ENCODE measurements around the gene ZFP91. TPM values are rescaled to one million over a fixed set of nuclear protein-coding genes. Genes with fewer than 3 reads are reported as not detected.

ZFP91 gene
- total and polyA plus RNA-seq, 2 experiments from 2014 or later: 10.2 to 30.0 TPM

- H2AFZ ChIP-seq: no peak overlapping the region
- H3F3A ChIP-seq (replicated peaks; ENCODE audit: low read depth): no peaks in the 10 kb centered on the region
- no peaks in the 10 kb centered on the region for H3K4me1 ChIP-seq (ENCODE audit: insufficient read depth)
- no peak overlapping the region for H3K27ac ChIP-seq (ENCODE audit: low read depth)
- H3K36me3 ChIP-seq (ENCODE audit: insufficient read depth): no peaks in the 10 kb centered on the region
- TF ChIP-seq REST (IDR thresholded peaks at IDR 0.05; ENCODE audit: unreplicated experiment) (no peak), ZNF331 (CRISPR knock-in tag; IDR thresholded peaks at IDR 0.05; ENCODE audit: low read depth) (no peak), ZNF462 (CRISPR knock-in tag; IDR thresholded peaks at IDR 0.05) (no peak), CTCF (conservative IDR thresholded peaks at IDR 0.05; ENCODE audit: low read depth in 2 of 2) (no peak), POLR2AphosphoS5 (IDR thresholded peaks at IDR 0.05; ENCODE audit: low read depth) (no peak), ZNF114 (CRISPR knock-in tag; IDR thresholded peaks at IDR 0.05) (no peak), JUNB (IDR thresholded peaks at IDR 0.05; ENCODE audit: unreplicated experiment) (no peak), ETS1 (IDR thresholded peaks at IDR 0.05) (no peak), STAT1 (IDR thresholded peaks at IDR 0.05; ENCODE audit: unreplicated experiment) (no peak), NANOG (IDR thresholded peaks at IDR 0.05; ENCODE audit: borderline replicate concordance) (no peak), CREB1 (CRISPR knock-in tag; IDR thresholded peaks at IDR 0.05; ENCODE audit: low read depth) (no peak), EZH2phosphoT487 (IDR thresholded peaks at IDR 0.05; ENCODE audit: unreplicated experiment) (no peak), EZH2 (IDR thresholded peaks at IDR 0.05; ENCODE audit: low read depth, unreplicated experiment) (no peak)
- no peak overlapping the region for H3K4me3 Mint-ChIP-seq
- no peak overlapping the region for H3K4me2 ChIP-seq
- H3K9me3 Mint-ChIP-seq: no peaks in the 10 kb centered on the region
- ATAC-seq (no peak), DNase-seq (ENCODE audit: low spot score) (no peak)
- H3K9me2 ChIP-seq (ENCODE audit: insufficient read depth): no peaks in the 10 kb centered on the region
- no peak overlapping the region for H3K27ac Mint-ChIP-seq
- no peak overlapping the region for H3K4me3 ChIP-seq
- no peaks in the 10 kb centered on the region for H3K36me3 Mint-ChIP-seq (ENCODE audit: low read depth)
- no peaks in the 10 kb centered on the region for H3K27me3 ChIP-seq (ENCODE audit: insufficient read depth)
- no peaks in the 10 kb centered on the region; the same call in 2 of the 3 replicates for H3K4me1 Mint-ChIP-seq
- H3K27me3 Mint-ChIP-seq (ENCODE audit: insufficient read depth, low read depth, poor library complexity): peaks cover 3% of the 10 kb centered on the region
- H3K79me2 ChIP-seq (replicated peaks; ENCODE audit: insufficient read depth): no peaks in the 10 kb centered on the region
- no peaks in the 10 kb centered on the region for H4K20me1 ChIP-seq (replicated peaks; ENCODE audit: insufficient read depth)
These were observed 17.3 kb upstream of the ZFP91 start for GRCh38 chr11:58561394-58562098.
